ENCODE results near the gene RBM43.

DNA sequence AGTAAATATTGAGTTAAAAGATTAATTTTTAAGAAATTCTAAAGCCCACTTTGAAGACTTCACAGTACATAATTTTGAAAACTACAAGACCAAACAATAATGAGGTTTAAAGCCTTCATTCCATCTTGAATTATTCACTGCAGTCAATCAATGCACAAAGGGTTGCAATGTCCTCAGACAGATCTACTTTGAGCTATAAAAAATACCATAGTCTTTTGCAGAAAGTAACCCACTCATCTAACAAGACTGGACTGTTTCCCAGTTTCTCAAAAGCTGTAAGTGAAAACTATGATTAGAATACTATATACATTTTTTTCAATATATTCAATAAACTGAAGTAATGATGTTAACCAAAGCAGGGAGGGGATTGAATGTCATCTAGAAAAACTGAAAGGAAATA is 10.2 kb upstream of the RBM43 start:
- TF ChIP-seq, protein P1, sequence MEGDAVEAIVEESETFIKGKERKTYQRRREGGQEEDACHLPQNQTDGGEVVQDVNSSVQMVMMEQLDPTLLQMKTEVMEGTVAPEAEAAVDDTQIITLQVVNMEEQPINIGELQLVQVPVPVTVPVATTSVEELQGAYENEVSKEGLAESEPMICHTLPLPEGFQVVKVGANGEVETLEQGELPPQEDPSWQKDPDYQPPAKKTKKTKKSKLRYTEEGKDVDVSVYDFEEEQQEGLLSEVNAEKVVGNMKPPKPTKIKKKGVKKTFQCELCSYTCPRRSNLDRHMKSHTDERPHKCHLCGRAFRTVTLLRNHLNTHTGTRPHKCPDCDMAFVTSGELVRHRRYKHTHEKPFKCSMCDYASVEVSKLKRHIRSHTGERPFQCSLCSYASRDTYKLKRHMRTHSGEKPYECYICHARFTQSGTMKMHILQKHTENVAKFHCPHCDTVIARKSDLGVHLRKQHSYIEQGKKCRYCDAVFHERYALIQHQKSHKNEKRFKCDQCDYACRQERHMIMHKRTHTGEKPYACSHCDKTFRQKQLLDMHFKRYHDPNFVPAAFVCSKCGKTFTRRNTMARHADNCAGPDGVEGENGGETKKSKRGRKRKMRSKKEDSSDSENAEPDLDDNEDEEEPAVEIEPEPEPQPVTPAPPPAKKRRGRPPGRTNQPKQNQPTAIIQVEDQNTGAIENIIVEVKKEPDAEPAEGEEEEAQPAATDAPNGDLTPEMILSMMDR (IDR thresholded peaks at IDR 0.05): no peak
- TF ChIP-seq POLR2AphosphoS5 (IDR thresholded peaks at IDR 0.05; ENCODE audit: insufficient read depth in 1 of 2, low read depth in 1 of 2) (no peak), POLR2A (IDR thresholded peaks at IDR 0.05) (no peak)

All from vagina (tissue), 2 donors.